Measurements from ENCODE around the gene GALNT11.
"Not testable (repeated sequence)": the region's sequence is repeated elsewhere in the genome, so short reads cannot be mapped to it uniquely, and the experiment has no call there.

Gene GALNT11

GRCh38 chr7:152027491-152028365 is 2.3 kb downstream of the GALNT11 start:
- DNase-seq: not testable (repeated sequence)

GRCh38 chr7:152030059-152030458 is 4.6 kb downstream of the GALNT11 start:
- not testable (repeated sequence) for DNase-seq

- not testable (repeated sequence) for DNase-seq
Measured at GRCh38 chr7:152030639-152031038, 5.2 kb downstream of the GALNT11 start.

GRCh38 chr7:152035817-152036216 is 10.3 kb downstream of the GALNT11 start:
- no peak for DNase-seq

DNA sequence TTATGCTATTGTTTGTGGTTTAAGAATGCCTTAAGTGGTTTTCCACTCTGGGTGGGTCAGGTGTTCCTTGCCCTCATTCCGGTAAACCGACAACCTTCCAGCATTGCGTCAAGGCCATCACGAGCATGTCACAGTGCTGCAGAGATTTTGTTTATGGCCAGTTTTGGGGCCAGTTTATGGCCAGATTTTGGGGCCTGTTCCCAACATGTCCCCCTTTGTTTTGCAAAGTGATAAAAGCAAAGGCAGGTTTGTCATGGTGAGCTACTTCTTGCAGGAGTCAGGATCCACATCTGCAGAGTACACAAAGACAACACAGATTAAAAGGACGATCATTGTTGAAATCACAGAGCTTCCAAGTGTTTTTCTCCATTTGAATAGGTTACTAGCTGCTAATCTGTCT is 12.9 kb downstream of the GALNT11 start:
- DNase-seq: not testable (repeated sequence)

DNA sequence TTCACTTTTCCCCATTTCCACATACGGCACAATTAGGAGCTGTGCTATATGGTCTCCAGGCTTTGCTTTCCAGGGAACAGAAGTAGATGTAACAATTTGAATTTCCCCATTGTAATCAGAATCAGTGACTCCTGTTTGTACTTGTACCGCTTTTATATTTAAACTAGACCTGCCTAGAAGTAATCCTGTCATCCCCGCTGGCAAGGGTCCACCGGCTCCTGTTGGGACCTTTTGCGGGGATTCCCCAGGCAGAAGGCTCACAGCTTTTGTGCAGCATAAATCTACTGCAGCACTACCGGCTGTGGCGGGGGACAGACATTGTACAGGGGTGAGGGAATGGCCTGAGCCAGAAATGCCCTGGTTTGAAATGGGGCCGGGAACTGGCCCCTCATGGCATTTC is 17.6 kb downstream of the GALNT11 start:
- DNase-seq: not testable (repeated sequence)

GRCh38 chr7:152044909-152045308 is 19.4 kb downstream of the GALNT11 start:
- DNase-seq: not testable (repeated sequence)

DNA sequence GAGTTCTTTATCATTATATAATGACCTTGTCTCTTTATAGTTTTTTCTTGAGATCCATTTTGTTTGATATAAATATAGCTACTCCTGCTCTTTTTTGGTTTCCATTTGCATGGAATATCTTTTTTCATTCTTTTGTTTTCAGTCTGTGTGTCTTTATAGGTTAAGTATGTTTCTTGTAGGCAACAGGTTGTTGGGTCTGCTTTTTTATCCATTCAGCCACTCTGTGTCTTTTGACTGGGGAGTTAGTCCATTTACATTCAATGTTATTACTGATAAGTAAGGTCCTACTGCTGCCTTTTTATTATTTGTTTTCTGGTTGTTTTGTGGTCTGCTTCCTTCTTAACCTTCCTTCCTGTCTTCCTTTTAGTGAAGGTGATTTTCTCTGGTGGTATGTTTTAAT is 21.1 kb downstream of the GALNT11 start:
- no peak for DNase-seq

- no peak for DNase-seq
Measured at GRCh38 chr7:152048051-152048450, 22.6 kb downstream of the GALNT11 start.

- DNase-seq: no peak
Measured at GRCh38 chr7:152050547-152050971, 25.1 kb downstream of the GALNT11 start.

GRCh38 chr7:152051968-152052367 is 26.5 kb downstream of the GALNT11 start:
- DNase-seq: no peak

DNA sequence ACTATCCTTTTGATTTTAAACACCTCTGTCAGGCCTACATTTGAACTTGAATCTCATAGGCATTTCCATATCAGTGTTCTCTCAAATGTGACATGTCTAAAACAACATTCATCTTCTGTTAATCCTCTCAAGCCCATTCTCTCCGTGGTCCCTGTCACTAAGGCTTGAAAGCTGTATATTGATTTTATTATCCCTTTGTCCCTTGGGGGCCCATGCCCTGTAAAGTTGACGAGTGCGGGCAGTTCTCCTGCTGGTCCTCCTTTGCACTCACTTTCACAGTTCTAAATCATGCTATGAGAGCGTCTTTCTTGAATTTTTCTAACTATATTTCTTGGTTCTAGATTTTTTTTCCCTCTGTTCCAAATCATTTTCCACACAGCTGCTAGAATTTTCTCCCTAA is 27.3 kb downstream of the GALNT11 start:
- DNase-seq: no peak

GRCh38 chr7:152054367-152055230 is 29.1 kb downstream of the GALNT11 start:
- DNase-seq: no peak

GRCh38 chr7:152056621-152057274 is 31.3 kb downstream of the GALNT11 start:
- no peak for DNase-seq

DNA sequence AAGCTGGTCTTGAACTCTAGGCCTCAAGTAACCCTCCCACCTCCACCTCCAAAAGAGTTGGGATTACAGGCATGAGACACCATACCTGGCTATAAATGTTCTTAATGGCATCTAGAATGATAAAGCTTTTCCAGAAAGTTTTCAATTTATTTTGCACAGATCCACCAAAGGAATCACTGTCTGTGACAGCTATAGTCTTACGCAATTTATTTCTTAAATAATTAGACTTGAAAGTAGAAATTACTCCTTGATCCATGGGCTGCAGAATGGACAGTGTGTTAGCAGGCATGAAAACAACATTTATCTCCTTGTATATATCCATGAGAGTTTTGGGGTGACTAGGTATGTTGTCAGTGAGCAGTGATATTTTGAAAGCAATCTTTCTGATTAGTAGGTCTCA is 33.8 kb downstream of the GALNT11 start:
- no peak for DNase-seq

GRCh38 chr7:152061086-152061485 is 35.6 kb downstream of the GALNT11 start:
- not testable (repeated sequence) for DNase-seq

DNA sequence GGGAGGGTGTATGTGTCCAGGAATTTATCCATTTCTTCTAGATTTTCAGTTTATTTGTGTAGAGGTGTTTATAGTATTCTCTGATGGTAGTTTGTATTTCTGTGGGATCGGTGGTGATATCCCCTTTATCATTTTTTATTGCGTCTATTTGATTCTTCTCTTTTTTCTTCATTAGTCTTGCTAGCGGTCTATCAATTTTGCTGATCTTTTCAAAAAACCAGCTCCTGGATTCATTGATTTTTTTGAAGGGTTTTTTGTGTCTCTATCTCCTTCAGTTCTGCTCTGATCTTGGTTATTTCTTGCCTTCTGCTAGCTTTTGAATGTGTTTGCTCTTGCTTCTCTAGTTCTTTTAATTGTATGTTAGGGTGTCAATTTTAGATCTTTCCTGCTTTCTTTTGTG is 37.7 kb downstream of the GALNT11 start:
- not testable (repeated sequence) for DNase-seq

GRCh38 chr7:152063821-152064220 is 38.3 kb downstream of the GALNT11 start:
- not testable (repeated sequence) for DNase-seq

GRCh38 chr7:152065800-152066344 is 40.4 kb downstream of the GALNT11 start:
- not testable (repeated sequence) for DNase-seq

DNA sequence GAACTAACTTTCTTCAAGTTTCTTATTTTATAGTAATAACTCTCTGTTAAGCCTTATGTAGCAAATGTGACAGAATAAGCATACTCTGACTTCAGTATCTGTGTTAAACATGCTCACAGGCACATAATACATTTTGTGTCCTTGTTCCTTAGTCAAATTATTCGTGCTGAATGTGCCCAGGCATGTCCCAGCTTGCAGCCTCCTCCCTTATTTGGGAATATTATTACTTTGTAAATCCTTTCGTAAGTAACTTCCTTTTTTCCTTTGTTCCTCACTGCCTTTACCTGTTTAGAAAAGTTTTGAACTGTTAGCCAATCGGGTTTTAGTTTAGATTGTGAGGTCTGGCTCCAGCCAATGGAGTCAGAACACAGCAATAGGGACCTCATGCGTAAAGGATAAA is 46.9 kb downstream of the GALNT11 start:
- no peak for DNase-seq

DNA sequence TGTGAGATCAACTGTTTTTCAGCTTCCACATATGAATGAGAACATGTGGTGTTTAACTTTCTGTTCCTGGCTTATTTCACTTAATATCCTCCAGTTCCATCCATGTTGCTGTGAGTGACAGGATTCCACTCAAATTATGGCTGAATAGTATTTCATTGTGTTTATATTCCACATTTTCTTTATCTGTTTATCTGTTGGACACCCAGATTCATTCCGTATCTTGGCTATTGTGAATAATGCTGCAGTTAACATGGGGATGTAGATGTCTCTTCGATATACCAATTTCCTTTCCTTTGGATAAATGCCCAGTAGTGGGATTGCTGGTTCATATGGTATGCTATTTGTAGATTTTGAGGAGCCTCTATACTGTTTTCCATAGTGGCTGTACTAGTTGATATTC is 47.9 kb downstream of the GALNT11 start:
- no peak for DNase-seq

GRCh38 chr7:152074673-152075072 is 49.2 kb downstream of the GALNT11 start:
- no peak for DNase-seq

DNA sequence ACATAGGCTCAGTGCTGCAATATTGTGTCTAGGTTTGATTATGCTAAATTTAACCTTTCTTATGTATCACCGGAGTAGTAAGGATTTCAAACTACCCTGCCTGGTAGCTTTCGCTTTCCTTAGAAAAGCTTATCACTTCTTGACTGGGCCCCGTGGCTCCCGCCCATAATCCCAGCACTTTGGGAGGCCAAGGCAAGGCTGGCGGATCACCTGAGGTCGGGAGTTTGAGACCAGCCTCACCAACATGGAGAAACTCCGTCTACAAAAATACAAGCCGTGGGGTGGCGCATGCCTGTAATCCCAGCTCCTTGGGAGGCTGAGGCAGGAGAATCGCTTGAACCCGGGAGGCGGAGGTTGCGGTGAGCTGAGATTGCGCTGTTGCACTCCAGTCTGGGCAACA is 49.9 kb downstream of the GALNT11 start:
- DNase-seq: not testable (repeated sequence)
